ENCODE results near the gene CGB5. TPM values are rescaled to one million over a fixed set of nuclear protein-coding genes. Genes with fewer than 3 reads are reported as not detected.

The CGB5 gene
- total and polyA plus RNA-seq, 2 donors (not counting 3 experiments of a cell fraction or from before 2014, with no cell fraction given), result not detected

DNA sequence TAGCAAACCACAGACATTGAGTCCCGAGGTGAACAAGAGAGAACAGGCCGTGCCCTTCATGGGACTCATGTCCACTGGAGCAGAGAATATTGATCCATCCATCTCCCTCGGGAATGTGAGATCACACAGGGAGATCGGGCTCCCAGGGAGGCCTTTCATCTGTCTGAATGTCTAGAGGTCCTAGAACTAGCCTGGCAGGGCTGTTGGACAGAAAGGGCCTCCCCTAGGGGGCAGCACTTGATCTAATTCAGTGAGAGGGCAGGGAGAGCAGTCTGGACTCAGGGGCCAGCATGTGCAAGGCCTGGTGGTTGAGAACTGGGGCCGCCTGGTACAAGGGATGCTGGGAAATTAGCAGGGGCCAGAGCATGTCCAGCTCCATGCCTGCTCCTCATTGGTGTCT lies 45.7 kb upstream of the CGB5 start:
- H4K20me1 ChIP-seq (replicated peaks; ENCODE audit: control insufficient read depth, extremely low read depth, insufficient read depth, low read length), result no peaks in the 10 kb centered on the region
- dilution Hi-C loops (cut with MboI; ENCODE audit: extremely low pct_ligation_motif_present, low sequenced_read_pairs), result no loop called here
- no peak overlapping the region for H3K4me3 ChIP-seq (replicated peaks in 1 of 3; ENCODE audit: insufficient read depth in 1 of 3, low read depth in 1 of 3, low read length in 3 of 3)
- no peaks in the 10 kb centered on the region for H3K9me3 ChIP-seq (replicated peaks; ENCODE audit: control insufficient read depth, insufficient read depth, low read length)
- H3K9me1 ChIP-seq (replicated peaks; ENCODE audit: control insufficient read depth, extremely low read depth, insufficient read depth, low read length), result no peaks in the 10 kb centered on the region
- no peak overlapping the region for H3K9ac ChIP-seq (replicated peaks; ENCODE audit: extremely low read depth, insufficient read depth, low read length)
- no peak overlapping the region for H2AFZ ChIP-seq (ENCODE audit: low read depth, low read length)
- DNase-seq (ENCODE audit: low read depth, low spot score) (peak; percentile 47), FAIRE-seq (peak; percentile 37)
- H3K79me2 ChIP-seq (ENCODE audit: control insufficient read depth, insufficient read depth, low read length), result peaks cover 39% of the 10 kb centered on the region
- peaks cover 7% of the 10 kb centered on the region for H3K4me1 ChIP-seq (ENCODE audit: control insufficient read depth, extremely low read depth, insufficient read depth, low read length)
- ChIA-PET POLR2A (interaction anchor here (1.0 kb wide), 1 partner anchor 33 kb away, joined by 3 read pairs; the partner anchor contains the start of gene FTL), CTCF (interaction anchor here (0.6 to 2.3 kb wide), 14 partner anchors 10 to 227 kb away, joined by 3 to 12 read pairs (median 5); no protein-coding TSS in a partner anchor)
- no TSS peak for BruUV-seq (replicated peaks)
- no peak for TF ChIP-seq EZH2 (IDR thresholded peaks at IDR 0.05; ENCODE audit: borderline replicate concordance, low read depth, low read length, severe bottlenecking)
- TF ChIP-seq GATA2 (IDR thresholded peaks at IDR 0.05; ENCODE audit: insufficient read depth, insufficient read length, low read depth, low read length), result no peak
- no peak for TF ChIP-seq POLR2A (IDR thresholded peaks at IDR 0.05; ENCODE audit: low read depth, low read length)
- TF ChIP-seq, protein P1, sequence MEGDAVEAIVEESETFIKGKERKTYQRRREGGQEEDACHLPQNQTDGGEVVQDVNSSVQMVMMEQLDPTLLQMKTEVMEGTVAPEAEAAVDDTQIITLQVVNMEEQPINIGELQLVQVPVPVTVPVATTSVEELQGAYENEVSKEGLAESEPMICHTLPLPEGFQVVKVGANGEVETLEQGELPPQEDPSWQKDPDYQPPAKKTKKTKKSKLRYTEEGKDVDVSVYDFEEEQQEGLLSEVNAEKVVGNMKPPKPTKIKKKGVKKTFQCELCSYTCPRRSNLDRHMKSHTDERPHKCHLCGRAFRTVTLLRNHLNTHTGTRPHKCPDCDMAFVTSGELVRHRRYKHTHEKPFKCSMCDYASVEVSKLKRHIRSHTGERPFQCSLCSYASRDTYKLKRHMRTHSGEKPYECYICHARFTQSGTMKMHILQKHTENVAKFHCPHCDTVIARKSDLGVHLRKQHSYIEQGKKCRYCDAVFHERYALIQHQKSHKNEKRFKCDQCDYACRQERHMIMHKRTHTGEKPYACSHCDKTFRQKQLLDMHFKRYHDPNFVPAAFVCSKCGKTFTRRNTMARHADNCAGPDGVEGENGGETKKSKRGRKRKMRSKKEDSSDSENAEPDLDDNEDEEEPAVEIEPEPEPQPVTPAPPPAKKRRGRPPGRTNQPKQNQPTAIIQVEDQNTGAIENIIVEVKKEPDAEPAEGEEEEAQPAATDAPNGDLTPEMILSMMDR (IDR thresholded peaks at IDR 0.05; ENCODE audit: extremely low read depth in 1 of 2, insufficient read depth in 1 of 2, low read depth in 1 of 2, low read length in 2 of 2), result peak; percentile 64 to 69
- H3K36me3 ChIP-seq (ENCODE audit: control insufficient read depth in 2 of 2, extremely low read depth in 1 of 2, insufficient read depth in 2 of 2, low read length in 2 of 2), result peaks cover 0 to 2% of the 10 kb centered on the region in 2 experiments
- H3K27ac ChIP-seq (ENCODE audit: insufficient read depth, low read depth, low read length), result no peak overlapping the region
- intact Hi-C loops (cut with micrococcal nuclease), result loop anchor here (2.0 to 10.0 kb wide), 3 partner anchors 77 to 363 kb away; partner anchors contain the start of genes DBP, HRC and TRPM4
- H3K27me3 ChIP-seq (ENCODE audit: control insufficient read depth in 2 of 2, insufficient read depth in 2 of 2, low read length in 2 of 2), result no peaks in the 10 kb centered on the region
- no peak overlapping the region for H3K4me2 ChIP-seq (ENCODE audit: insufficient read depth, low read length)
